ENCODE results near the gene HS6ST1.

Gene HS6ST1

GRCh38 chr2:128347701-128348539 is 29.3 kb upstream of the HS6ST1 start:
- DNase-seq: peak; percentile 3

- DNase-seq: no peak
Observed at GRCh38 chr2:128347171-128347558, 28.5 kb upstream of the HS6ST1 start.

GRCh38 chr2:128346291-128347170 is 27.9 kb upstream of the HS6ST1 start:
- DNase-seq: no peak

- no peak for DNase-seq
Observed at GRCh38 chr2:128345436-128346165, 26.9 kb upstream of the HS6ST1 start.

- no peak for DNase-seq
Observed at GRCh38 chr2:128344101-128344500, 25.4 kb upstream of the HS6ST1 start.

GRCh38 chr2:128343459-128343858 is 24.8 kb upstream of the HS6ST1 start:
- no peak for DNase-seq

- no peak for DNase-seq
Observed at GRCh38 chr2:128342550-128342949, 23.9 kb upstream of the HS6ST1 start.

GRCh38 chr2:128341621-128342020 is 23.0 kb upstream of the HS6ST1 start:
- no peak for DNase-seq

GRCh38 chr2:128332091-128332634 is 13.5 kb upstream of the HS6ST1 start:
- no peak for DNase-seq

- DNase-seq: no peak
Observed at GRCh38 chr2:128330583-128330982, 11.9 kb upstream of the HS6ST1 start.

- no peak for DNase-seq
Observed at GRCh38 chr2:128329607-128330006, 10.9 kb upstream of the HS6ST1 start.

GRCh38 chr2:128327180-128327964 is 8.7 kb upstream of the HS6ST1 start:
- no peak for DNase-seq

GRCh38 chr2:128326346-128326745 is 7.7 kb upstream of the HS6ST1 start:
- no peak for DNase-seq

- no peak for DNase-seq
Observed at GRCh38 chr2:128325611-128326181, 7.0 kb upstream of the HS6ST1 start.

GRCh38 chr2:128324897-128325410 is 6.3 kb upstream of the HS6ST1 start:
- DNase-seq: no peak

GRCh38 chr2:128324008-128324896 is 5.6 kb upstream of the HS6ST1 start:
- no peak for DNase-seq

- DNase-seq: no peak
Observed at GRCh38 chr2:128323555-128323931, 4.9 kb upstream of the HS6ST1 start.

GRCh38 chr2:128322715-128323554 is 4.3 kb upstream of the HS6ST1 start:
- DNase-seq: no peak
